Astrocyte (in vitro differentiated cells and primary cell): ENCODE measurements around the gene AQP5. TPM values are rescaled to one million over a fixed set of nuclear protein-coding genes. Genes with fewer than 3 reads are reported as not detected.
A peak's percentile ranks its signal among the peaks of the same experiment; 100 is the strongest.

ENCODE experiments used
- DNase-seq: peaks from one replicate; pipeline ENCODE4 v3.0.0-alpha.2; 2010; ENCODE audit warnings: low read depth
- FAIRE-seq: peaks from 2 replicates; lab custom pipeline; 2011; peaks lifted over from hg19 to GRCh38; lab: Jason Lieb, UNC
- H2AFZ ChIP-seq: 2 replicates; pipeline ENCODE4 v1.6.0; 2012; ENCODE audit warnings: low read depth, low read length, inconsistent platforms
- H3K27ac ChIP-seq: 2 replicates; pipeline ENCODE4 v1.5.1; 2011; ENCODE audit warnings: low read depth, low read length, inconsistent platforms
- H3K27me3 ChIP-seq: 2 replicates; pipeline ENCODE4 v1.6.0; 2011; ENCODE audit warnings: low read length, inconsistent platforms; ENCODE audit not compliant: insufficient read depth
- H3K36me3 ChIP-seq: 2 replicates; pipeline ENCODE4 v1.5.1; 2011; ENCODE audit warnings: low read length, inconsistent platforms; ENCODE audit not compliant: insufficient read depth
- H3K4me1 ChIP-seq: 2 replicates; pipeline ENCODE4 v1.5.1; 2011; ENCODE audit warnings: low read length, inconsistent platforms; ENCODE audit not compliant: insufficient read depth
- H3K4me2 ChIP-seq: 2 replicates; pipeline ENCODE4 v1.6.0; 2012; ENCODE audit warnings: low read length, inconsistent platforms
- H3K4me3 ChIP-seq: 2 replicates; pipeline ENCODE4 v1.5.1; 2011; ENCODE audit warnings: low read depth, mild to moderate bottlenecking, low read length, inconsistent platforms; ENCODE audit not compliant: insufficient read depth
- H3K79me2 ChIP-seq: 2 replicates; pipeline ENCODE4 v1.6.0; 2012; ENCODE audit warnings: mild to moderate bottlenecking, low read length, inconsistent platforms; ENCODE audit not compliant: insufficient read depth
- H3K9ac ChIP-seq: 2 replicates; pipeline ENCODE4 v1.6.0; 2012; ENCODE audit warnings: mild to moderate bottlenecking, low read length, inconsistent platforms
- H3K9me3 ChIP-seq: 2 replicates; pipeline ENCODE4 v1.5.1; 2012; ENCODE audit warnings: low read depth, mild to moderate bottlenecking, low read length, inconsistent platforms; ENCODE audit not compliant: insufficient read depth
- H4K20me1 ChIP-seq: 2 replicates; pipeline ENCODE4 v1.6.0; 2012; ENCODE audit warnings: low read length, inconsistent platforms; ENCODE audit not compliant: insufficient read depth
- H3K27ac Mint-ChIP-seq: one replicate; pipeline ENCODE4 v1.8.0; 2021; ENCODE audit warnings: mild to moderate bottlenecking, mixed read lengths; ENCODE audit not compliant: unreplicated experiment
- H3K27me3 Mint-ChIP-seq: one replicate; pipeline ENCODE4 v1.8.0; 2021; ENCODE audit warnings: low read depth, mixed read lengths; ENCODE audit not compliant: unreplicated experiment
- H3K36me3 Mint-ChIP-seq: one replicate; pipeline ENCODE4 v1.8.0; 2021; ENCODE audit warnings: low read depth, mixed read lengths; ENCODE audit not compliant: unreplicated experiment
- H3K4me1 Mint-ChIP-seq: one replicate; pipeline ENCODE4 v1.8.0; 2021; ENCODE audit warnings: low read depth, mixed read lengths; ENCODE audit not compliant: unreplicated experiment
- H3K4me3 Mint-ChIP-seq: one replicate; pipeline ENCODE4 v1.8.0; 2021; ENCODE audit warnings: mild to moderate bottlenecking, moderate library complexity, mixed read lengths; ENCODE audit not compliant: unreplicated experiment
- H3K9me3 Mint-ChIP-seq: one replicate; pipeline ENCODE4 v1.8.0; 2021; ENCODE audit warnings: mild to moderate bottlenecking, mixed read lengths; ENCODE audit not compliant: unreplicated experiment
- EZH2 ChIP-seq: IDR thresholded peaks from 2 replicates; pipeline ENCODE4 v1.6.1; 2012; ENCODE audit warnings: mild to moderate bottlenecking, low read length, inconsistent platforms; ENCODE audit not compliant: insufficient read depth
- total RNA-seq: library from RNA; stranded (reverse); gene quantifications from 2 replicates; pipeline ENCODE4 v1.2.1, GENCODE V29; 2021
- TF ChIP-seq, protein P1 (sequence below): IDR thresholded peaks from 2 replicates; pipeline ENCODE4 v1.5.1; 2011; ENCODE audit warnings: low read depth, mild to moderate bottlenecking, inconsistent platforms, low read length, moderate library complexity; ENCODE audit not compliant: insufficient read depth

AQP5 gene
- total RNA-seq, 1 donor from 2014 or later, result not detected

DNA sequence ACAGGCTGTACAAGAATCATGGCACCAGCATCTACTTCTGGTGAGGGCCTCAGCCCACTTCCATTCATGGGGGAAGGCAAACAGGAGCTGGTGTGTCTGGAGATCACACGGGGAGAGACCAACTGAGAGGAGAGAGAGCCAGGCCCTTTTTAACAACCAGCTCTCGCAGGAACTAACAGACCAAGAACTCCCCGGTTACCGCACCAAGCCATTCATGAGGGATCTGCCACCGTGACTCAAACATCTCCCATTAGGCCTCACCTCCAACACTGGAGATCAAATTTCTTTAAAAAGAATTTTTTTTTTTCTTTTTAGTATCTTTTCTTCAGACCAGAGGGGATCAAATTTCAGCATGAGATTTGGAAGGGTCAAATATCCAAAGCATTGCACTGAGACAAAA lies 27.9 kb upstream of the AQP5 start:
- H3K9ac ChIP-seq, result no peak overlapping the region
- H3K27me3 ChIP-seq, result no peaks in the 10 kb centered on the region
- H3K27ac ChIP-seq, result no peak overlapping the region
- no peaks in the 10 kb centered on the region for H3K79me2 ChIP-seq
- H3K4me1 ChIP-seq, result no peaks in the 10 kb centered on the region
- H3K4me1 Mint-ChIP-seq, result peaks cover 15% of the 10 kb centered on the region
- DNase-seq (peak; percentile 68), FAIRE-seq (no peak)
- no peaks in the 10 kb centered on the region for H3K36me3 ChIP-seq
- TF ChIP-seq, protein P1, sequence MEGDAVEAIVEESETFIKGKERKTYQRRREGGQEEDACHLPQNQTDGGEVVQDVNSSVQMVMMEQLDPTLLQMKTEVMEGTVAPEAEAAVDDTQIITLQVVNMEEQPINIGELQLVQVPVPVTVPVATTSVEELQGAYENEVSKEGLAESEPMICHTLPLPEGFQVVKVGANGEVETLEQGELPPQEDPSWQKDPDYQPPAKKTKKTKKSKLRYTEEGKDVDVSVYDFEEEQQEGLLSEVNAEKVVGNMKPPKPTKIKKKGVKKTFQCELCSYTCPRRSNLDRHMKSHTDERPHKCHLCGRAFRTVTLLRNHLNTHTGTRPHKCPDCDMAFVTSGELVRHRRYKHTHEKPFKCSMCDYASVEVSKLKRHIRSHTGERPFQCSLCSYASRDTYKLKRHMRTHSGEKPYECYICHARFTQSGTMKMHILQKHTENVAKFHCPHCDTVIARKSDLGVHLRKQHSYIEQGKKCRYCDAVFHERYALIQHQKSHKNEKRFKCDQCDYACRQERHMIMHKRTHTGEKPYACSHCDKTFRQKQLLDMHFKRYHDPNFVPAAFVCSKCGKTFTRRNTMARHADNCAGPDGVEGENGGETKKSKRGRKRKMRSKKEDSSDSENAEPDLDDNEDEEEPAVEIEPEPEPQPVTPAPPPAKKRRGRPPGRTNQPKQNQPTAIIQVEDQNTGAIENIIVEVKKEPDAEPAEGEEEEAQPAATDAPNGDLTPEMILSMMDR, result no peak
- no peak for TF ChIP-seq EZH2
- H4K20me1 ChIP-seq, result no peaks in the 10 kb centered on the region
- H3K9me3 Mint-ChIP-seq, result no peaks in the 10 kb centered on the region
- H3K36me3 Mint-ChIP-seq, result no peaks in the 10 kb centered on the region
- no peaks in the 10 kb centered on the region for H3K9me3 ChIP-seq
- H3K4me3 ChIP-seq, result no peak overlapping the region
- H3K4me3 Mint-ChIP-seq, result no peak overlapping the region
- no peak overlapping the region for H3K27ac Mint-ChIP-seq
- H2AFZ ChIP-seq, result peak overlapping the region; percentile 43
- peaks cover 5% of the 10 kb centered on the region for H3K27me3 Mint-ChIP-seq
- no peak overlapping the region for H3K4me2 ChIP-seq

DNA sequence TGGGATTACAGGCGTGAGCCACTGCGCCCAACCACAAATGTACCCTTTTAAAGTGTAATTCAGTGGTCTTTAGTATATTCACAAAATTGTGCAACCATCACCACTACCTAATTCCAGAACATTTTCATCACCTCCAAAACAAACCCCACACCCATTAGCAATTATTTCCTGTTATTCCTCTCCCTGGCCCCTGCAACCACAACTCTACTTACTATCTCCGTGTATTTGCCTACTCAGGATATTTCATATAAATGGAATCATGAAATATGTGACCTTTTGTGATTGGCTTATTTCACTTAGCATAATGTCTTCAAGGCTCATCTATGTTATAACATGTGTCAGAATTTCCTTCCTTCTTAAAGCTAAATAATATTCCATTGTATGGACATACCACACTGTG lies 27.2 kb upstream of the AQP5 start:
- no peak overlapping the region for H3K4me3 ChIP-seq
- H3K4me1 Mint-ChIP-seq, result peaks cover 15% of the 10 kb centered on the region
- DNase-seq (no peak), FAIRE-seq (no peak)
- H3K4me2 ChIP-seq, result no peak overlapping the region
- no peaks in the 10 kb centered on the region for H3K27me3 ChIP-seq
- TF ChIP-seq EZH2, result no peak
- TF ChIP-seq, protein P1, result no peak
- no peaks in the 10 kb centered on the region for H4K20me1 ChIP-seq
- no peaks in the 10 kb centered on the region for H3K36me3 ChIP-seq
- H3K4me1 ChIP-seq, result no peaks in the 10 kb centered on the region
- H3K9ac ChIP-seq, result no peak overlapping the region
- no peak overlapping the region for H3K27ac ChIP-seq
- no peak overlapping the region for H3K27ac Mint-ChIP-seq
- no peak overlapping the region for H2AFZ ChIP-seq
- no peak overlapping the region for H3K4me3 Mint-ChIP-seq
- no peaks in the 10 kb centered on the region for H3K9me3 Mint-ChIP-seq
- H3K36me3 Mint-ChIP-seq, result no peaks in the 10 kb centered on the region
- H3K79me2 ChIP-seq, result no peaks in the 10 kb centered on the region
- H3K9me3 ChIP-seq, result no peaks in the 10 kb centered on the region
- H3K27me3 Mint-ChIP-seq, result peaks cover 5% of the 10 kb centered on the region

DNA sequence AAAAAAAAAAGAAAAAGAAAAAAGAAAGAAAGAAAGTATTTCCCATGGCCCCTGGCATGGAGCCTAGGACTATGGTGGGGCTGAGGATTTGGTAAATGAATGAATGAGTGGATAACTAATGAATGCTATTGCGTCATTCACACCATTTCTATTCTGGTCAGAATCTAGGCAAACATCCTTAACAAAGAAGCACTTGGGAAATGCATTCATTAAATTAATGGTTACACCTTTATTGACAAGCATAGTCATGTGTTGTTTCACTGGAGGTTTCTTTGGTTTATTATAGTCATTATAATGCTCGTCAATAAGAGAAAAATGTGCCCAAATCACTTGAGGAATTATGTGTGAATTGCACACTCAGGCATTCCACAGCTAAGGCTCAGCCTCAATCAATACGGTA lies 24.7 kb upstream of the AQP5 start:
- Mint-ChIP-seq H3K36me3 (no peaks in the 10 kb centered on the region), H3K4me3 (no peak overlapping the region), H3K27ac (no peak overlapping the region), H3K9me3 (no peaks in the 10 kb centered on the region), H3K27me3 (peaks cover 3% of the 10 kb centered on the region), H3K4me1 (peaks cover 4% of the 10 kb centered on the region)
- Histone ChIP-seq H3K4me1 (no peaks in the 10 kb centered on the region), H2AFZ (no peak overlapping the region), H3K79me2 (no peaks in the 10 kb centered on the region), H3K27ac (no peak overlapping the region), H3K36me3 (no peaks in the 10 kb centered on the region), H3K9ac (no peak overlapping the region), H3K27me3 (no peaks in the 10 kb centered on the region), H3K4me3 (no peak overlapping the region), H3K9me3 (no peaks in the 10 kb centered on the region), H4K20me1 (no peaks in the 10 kb centered on the region), H3K4me2 (no peak overlapping the region)
- DNase-seq, result no peak
- no peak for TF ChIP-seq EZH2
- TF ChIP-seq, protein P1, result no peak
- FAIRE-seq, result no peak
